HepG2 (cell line): ENCODE results near the gene LRRC8E. TPM values are rescaled to one million over a fixed set of nuclear protein-coding genes. Genes with fewer than 3 reads are reported as not detected.

Source experiments
- ATAC-seq: fragments of 200-7000 bp; cut with Tn5 transposase; 3 replicates; pipeline ENCODE4 v1.9.1; 2020; ENCODE audit warnings: mild to moderate bottlenecking, moderate library complexity
- BruUV-seq: library from RNA; stranded (reverse); fragments of 400-500 nt; replicated peaks from 2 replicates; lab custom pipeline; 2021; lab: Mats Ljungman, UMichigan
- CTCF ChIA-PET: fragments of 300-600 bp; formaldehyde crosslinking; extraction: SDS; loops from one replicate; lab custom pipeline; 2021; ENCODE audit warnings: low total read pairs, inconsistent platforms, low intra/inter-chr PET ratio; lab: Yijun Ruan, JAX
- POLR2A ChIA-PET: fragments of 350-600 bp; sonication (Branson Sonifier 250); formaldehyde crosslinking; loops from one replicate; lab custom pipeline; 2020; ENCODE audit warnings: antibody characterized with exemption, inconsistent platforms; lab: Yijun Ruan, JAX
- DNase-seq: peaks from one replicate; pipeline ENCODE4 v3.0.0-alpha.2; 2015; ENCODE audit warnings: low spot score
- FAIRE-seq: peaks from 3 replicates; lab custom pipeline; 2011; peaks lifted over from hg19 to GRCh38; lab: Jason Lieb, UNC
- H2AFZ ChIP-seq: one replicate; pipeline ENCODE4 v1.6.1; 2011; ENCODE audit warnings: low read length, inconsistent platforms
- H3K27ac ChIP-seq: fragments of 300-600 bp; 3 replicates; pipeline ENCODE4 v1.8.0; 2011; ENCODE audit warnings: mixed run types, mild to moderate bottlenecking, mixed read lengths, low read length, inconsistent platforms; ENCODE audit not compliant: insufficient read depth; ENCODE audit errors: extremely low read length
- H3K27me3 ChIP-seq, 2 experiments: fragments of 200-600 bp in 1 of 2; 2 replicates in 1 of 2; 3 replicates in 1 of 2; pipeline versions ENCODE4 v1.6.0 to v1.8.0; 2011; ENCODE audit warnings: low read length in 2 of 2, mild to moderate bottlenecking in 2 of 2, moderate library complexity in 2 of 2, inconsistent platforms in 1 of 2; ENCODE audit not compliant: insufficient read depth in 2 of 2, control insufficient read depth in 1 of 2
- H3K36me3 ChIP-seq, 2 experiments: fragments of 200-600 bp in 1 of 2; replicated peaks in 1 of 2; 2 replicates in 1 of 2; 3 replicates in 1 of 2; pipeline versions ENCODE4 v1.5.1 to v1.8.0; 2011; ENCODE audit warnings: low read length in 2 of 2, inconsistent platforms in 1 of 2; ENCODE audit not compliant: insufficient read depth in 2 of 2, control insufficient read depth in 1 of 2
- H3K4me1 ChIP-seq: 2 replicates; pipeline ENCODE4 v1.5.1; 2012; ENCODE audit warnings: low read length, inconsistent platforms; ENCODE audit not compliant: insufficient read depth
- H3K4me2 ChIP-seq: 2 replicates; pipeline ENCODE4 v1.6.0; 2011; ENCODE audit warnings: low read depth, low read length, inconsistent platforms
- H3K4me3 ChIP-seq, 3 experiments: fragments of 200-600 bp in 1 of 3; sonication (generic), shearing (Covaris generic) in 1 of 3; replicated peaks in 1 of 3; 2 replicates each; pipeline ENCODE4 v1.5.1; 2011 to 2016; ENCODE audit warnings: low read length in 3 of 3, inconsistent platforms in 2 of 3, low read depth in 2 of 3, mild to moderate bottlenecking in 2 of 3, control low read depth in 1 of 3, mixed read lengths in 1 of 3; ENCODE audit not compliant: insufficient read depth in 1 of 3
- H3K79me2 ChIP-seq: one replicate; pipeline ENCODE4 v1.6.1; 2011; ENCODE audit warnings: low read length, inconsistent platforms; ENCODE audit not compliant: insufficient read depth
- H3K9ac ChIP-seq: 2 replicates; pipeline ENCODE4 v1.6.0; 2011; ENCODE audit warnings: mild to moderate bottlenecking, low read depth, low read length, inconsistent platforms; ENCODE audit not compliant: insufficient read depth
- H3K9me3 ChIP-seq: 2 replicates; pipeline ENCODE4 v1.5.1; 2012; ENCODE audit warnings: mild to moderate bottlenecking, low read length
- H4K20me1 ChIP-seq: 2 replicates; pipeline ENCODE4 v1.6.0; 2011; ENCODE audit warnings: inconsistent platforms, mild to moderate bottlenecking, low read length, moderate library complexity; ENCODE audit not compliant: insufficient read depth
- AGO2 ChIP-seq: fragments of 200-400 bp; formaldehyde crosslinking; optimal IDR thresholded peaks from 2 replicates; pipeline ENCODE3; 2017; ENCODE audit warnings: mild to moderate bottlenecking, low read depth, low read length, moderate library complexity
- ARID2 ChIP-seq: sonication (generic); formaldehyde crosslinking; IDR thresholded peaks from 2 replicates; pipeline ENCODE4 v1.8.1; 2022; ENCODE audit warnings: mild to moderate bottlenecking, missing genetic modification reagents, borderline replicate concordance
- CAMTA2 ChIP-seq: sonication (generic); formaldehyde crosslinking; IDR thresholded peaks from 2 replicates; pipeline ENCODE4 v1.4.0; 2020; ENCODE audit warnings: mild to moderate bottlenecking, missing genetic modification reagents, borderline replicate concordance
- CREB1 ChIP-seq, 2 experiments: fragments of 450-650 bp in 1 of 2; IDR thresholded peaks; 2 replicates each; pipeline ENCODE4 v1.6.1; 2016 to 2017; ENCODE audit warnings: control low read depth in 1 of 2, mild to moderate bottlenecking in 1 of 2, missing compliant biosample characterization in 1 of 2, missing genetic modification characterization in 1 of 2
- FOXJ3 ChIP-seq: sonication (generic); formaldehyde crosslinking; IDR thresholded peaks from 2 replicates; pipeline ENCODE4 v1.4.0; 2020; ENCODE audit warnings: missing genetic modification reagents, mild to moderate bottlenecking, borderline replicate concordance
- SMAD3 ChIP-seq: sonication (generic); formaldehyde crosslinking; IDR thresholded peaks from 2 replicates; pipeline ENCODE4 v1.4.0; 2020; ENCODE audit warnings: missing genetic modification reagents
- SP5 ChIP-seq: IDR thresholded peaks from 2 replicates; pipeline ENCODE4 v1.6.1; 2016; ENCODE audit warnings: low read depth, borderline replicate concordance
- ZMYM4 ChIP-seq: sonication (generic); formaldehyde crosslinking; IDR thresholded peaks from 2 replicates; pipeline ENCODE4 v1.8.1; 2023; ENCODE audit warnings: mild to moderate bottlenecking, missing genetic modification reagents
- ZNF251 ChIP-seq: sonication (generic); formaldehyde crosslinking; IDR thresholded peaks from 2 replicates; pipeline ENCODE4 v1.9.0; 2021; ENCODE audit warnings: mild to moderate bottlenecking, missing genetic modification reagents
- WGBS: methylation state at CpG from one replicate; pipeline ENCODE4 v1.1.6; 2017; ENCODE audit warnings: low lambda C conversion rate; 5-methylcytosine and 5-hydroxymethylcytosine counted together
- in situ Hi-C: cut with HindIII; loops from 2 replicates; pipeline ENCODE4 v1.10.0; 2017; ENCODE audit warnings: low pct_unique_long_range_greater_than_20kb; ENCODE audit not compliant: extremely low pct_ligation_motif_present
- intact Hi-C: fragments of 100-400 bp; cut with micrococcal nuclease; formaldehyde crosslinking; loops from one replicate; pipeline ENCODE4 v1.10.0; 2022; ENCODE audit not compliant: unreplicated experiment
- polyA plus RNA-seq, 8 experiments: library from polyadenylated mRNA; depleted of rRNA in 3 of 8; stranded (reverse) in 7 of 8; unstranded in 1 of 8; fragments of >200 nt; fragmentation: Illumina TruSeq in 4 of 8; extraction: Trizol in 4 of 8; gene quantifications; 2 replicates each; pipeline versions ENCODE4 v1.2.1 to v1.2.3, GENCODE V29; 2011 to 2016; ENCODE audit warnings: low read depth in 4 of 8, missing spikeins in 1 of 8, mixed read lengths in 1 of 8; ENCODE audit not compliant: insufficient read depth in 1 of 8
- total RNA-seq, 5 experiments: library from RNA; depleted of rRNA; stranded (reverse); fragments of >200 nt; fragmentation: Illumina TruSeq; extraction: Trizol; gene quantifications; 2 replicates each; pipeline ENCODE4 v1.2.3, GENCODE V29; 2016; ENCODE audit warnings: low read depth in 1 of 5
- TF ChIP-seq, protein P1 (sequence below): sonication (generic); formaldehyde crosslinking; IDR thresholded peaks from 2 replicates; pipeline ENCODE4 v1.8.1; 2023; ENCODE audit warnings: mild to moderate bottlenecking, missing genetic modification reagents
- TF ChIP-seq, protein P2 (sequence below): sonication (generic); formaldehyde crosslinking; IDR thresholded peaks from 2 replicates; pipeline ENCODE4 v1.4.0; 2020; ENCODE audit warnings: mild to moderate bottlenecking, missing genetic modification reagents
- TF ChIP-seq, protein P3 (sequence below): IDR thresholded peaks from 2 replicates; pipeline ENCODE4 v1.6.1; 2016; ENCODE audit warnings: low read depth, borderline replicate concordance

LRRC8E gene
- total and polyA plus RNA-seq, 2 of the 13 experiments (the other 11 are each of a cell fraction or from before 2014, with no cell fraction given): 8.0 to 10.3 TPM

DNA sequence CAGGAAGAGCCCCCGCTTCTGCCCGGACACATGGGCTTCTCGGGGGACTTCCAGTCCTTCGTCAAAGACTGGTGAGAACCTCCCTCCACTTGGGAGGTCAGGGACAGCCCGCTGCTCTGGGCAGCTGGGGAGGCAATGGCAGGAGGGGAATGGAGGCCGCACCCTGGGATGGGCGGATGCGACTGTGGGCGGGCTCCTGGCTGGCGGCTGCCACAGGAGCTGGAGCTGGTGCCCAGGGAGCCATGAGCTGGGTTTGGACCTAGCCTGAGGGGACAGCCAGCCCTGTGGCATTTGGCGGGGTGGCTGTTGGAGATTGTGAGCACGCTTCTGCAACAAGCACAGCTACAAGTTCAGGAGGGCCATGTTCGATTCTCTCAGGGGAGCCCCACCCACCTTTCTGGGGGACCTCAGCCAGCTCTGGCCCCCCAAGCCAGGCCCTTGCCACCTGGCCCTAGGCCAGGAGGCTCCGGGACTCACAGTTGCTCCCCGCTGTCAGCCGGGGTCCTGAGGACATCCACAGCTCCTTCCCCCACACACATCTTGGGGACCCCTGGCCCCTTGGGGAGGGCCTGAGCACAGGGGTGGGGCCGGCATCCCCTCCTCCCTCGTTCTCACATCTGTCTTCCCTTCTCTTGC lies 23.3 kb downstream of the LRRC8E start:
- intact Hi-C loops: no loop called here
- ChIA-PET POLR2A (interaction anchor here (1.9 to 2.6 kb wide), 2 partner anchors 8 to 9 kb away, joined by 6 to 8 read pairs; partner anchors contain the start of genes MAP2K7 and SNAPC2), CTCF (no interaction called here)
- H3K4me1 ChIP-seq: peaks cover 11% of the 10 kb centered on the region
- no peaks in the 10 kb centered on the region for H3K27me3 ChIP-seq
- BruUV-seq: no TSS peak
- 96% methylated on average over 7 of the region's 18 CpGs for WGBS
- no peak overlapping the region for H3K4me2 ChIP-seq
- no peak overlapping the region for H3K4me3 ChIP-seq
- peaks cover 2% of the 10 kb centered on the region for H3K79me2 ChIP-seq
- FAIRE-seq (no peak), DNase-seq (no peak)
- peaks cover 4 to 20% of the 10 kb centered on the region in 2 experiments; a peak in 3 of 5 replicates for H3K36me3 ChIP-seq
- no peaks in the 10 kb centered on the region for H3K9me3 ChIP-seq
- TF ChIP-seq AGO2: peak; percentile 61
- TF ChIP-seq, protein P1, sequence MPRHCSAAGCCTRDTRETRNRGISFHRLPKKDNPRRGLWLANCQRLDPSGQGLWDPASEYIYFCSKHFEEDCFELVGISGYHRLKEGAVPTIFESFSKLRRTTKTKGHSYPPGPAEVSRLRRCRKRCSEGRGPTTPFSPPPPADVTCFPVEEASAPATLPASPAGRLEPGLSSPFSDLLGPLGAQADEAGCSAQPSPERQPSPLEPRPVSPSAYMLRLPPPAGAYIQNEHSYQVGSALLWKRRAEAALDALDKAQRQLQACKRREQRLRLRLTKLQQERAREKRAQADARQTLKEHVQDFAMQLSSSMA (CRISPR knock-in tag): no peak
- TF ChIP-seq, all 625 proteins: peak for 1
- Histone ChIP-seq H2AFZ (no peak overlapping the region), H3K27ac (no peak overlapping the region), H3K9ac (no peak overlapping the region), H4K20me1 (peaks cover 3% of the 10 kb centered on the region; the same call in 1 of the 2 replicates)
- ATAC-seq: no peak
- in situ Hi-C loops: no loop called here

DNA sequence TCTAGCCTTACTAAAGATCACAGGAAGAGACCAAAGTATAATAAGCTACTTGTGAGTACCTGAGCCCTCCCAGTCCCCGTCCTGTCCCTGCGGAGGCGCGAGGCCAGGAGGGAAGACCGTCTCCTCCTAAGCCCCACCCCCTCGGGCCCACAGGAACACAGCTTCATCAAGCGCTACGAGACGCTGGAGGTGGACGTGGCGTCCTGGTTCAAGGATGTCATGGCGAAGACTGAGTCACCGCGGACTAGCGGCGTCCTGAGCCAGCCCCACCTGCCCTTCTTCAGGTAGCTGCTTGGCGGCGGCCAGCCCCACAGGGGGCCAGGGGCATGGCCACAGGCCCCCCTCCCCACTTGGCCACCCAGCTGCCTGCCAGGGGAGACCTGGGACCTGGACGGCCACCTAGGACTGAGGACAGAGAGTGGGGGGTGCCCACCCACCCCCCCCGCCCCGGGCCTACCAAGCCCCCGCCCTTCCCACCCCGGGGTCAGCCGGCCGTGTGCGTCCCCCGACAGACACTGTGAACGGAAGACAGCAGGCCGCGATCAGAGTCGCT lies 23.9 kb downstream of the LRRC8E start:
- Histone ChIP-seq H4K20me1 (peaks cover 3% of the 10 kb centered on the region; the same call in 1 of the 2 replicates), H3K9me3 (no peaks in the 10 kb centered on the region), H3K9ac (no peak overlapping the region), H3K27ac (no peak overlapping the region), H3K4me1 (peaks cover 16% of the 10 kb centered on the region), H2AFZ (no peak overlapping the region), H3K4me3 (no peak overlapping the region), H3K79me2 (no peaks in the 10 kb centered on the region), H3K36me3 (peaks cover 4 to 20% of the 10 kb centered on the region in 2 experiments; a peak in 3 of 5 replicates), H3K27me3 (no peaks in the 10 kb centered on the region), H3K4me2 (no peak overlapping the region)
- ATAC-seq (no peak), DNase-seq (no peak), FAIRE-seq (no peak)
- ChIA-PET POLR2A (interaction anchor here (1.9 to 2.6 kb wide), 2 partner anchors 8 to 9 kb away, joined by 6 to 8 read pairs; partner anchors contain the start of genes MAP2K7 and SNAPC2), CTCF (no interaction called here)
- BruUV-seq: no TSS peak
- intact Hi-C loops: no loop called here
- WGBS: 97% methylated on average over 11 of the region's 31 CpGs
- TF ChIP-seq CAMTA2 (CRISPR knock-in tag) (no peak), CREB1 (IDR thresholded peaks at IDR 0.05) (no peak), CREB1 (CRISPR knock-in tag; IDR thresholded peaks at IDR 0.05) (no peak), ZMYM4 (CRISPR knock-in tag) (no peak), FOXJ3 (CRISPR knock-in tag) (no peak), ZNF251 (CRISPR knock-in tag) (no peak), SMAD3 (CRISPR knock-in tag) (no peak), SP5 (CRISPR knock-in tag) (no peak), ARID2 (CRISPR knock-in tag) (no peak)
- TF ChIP-seq, protein P2, sequence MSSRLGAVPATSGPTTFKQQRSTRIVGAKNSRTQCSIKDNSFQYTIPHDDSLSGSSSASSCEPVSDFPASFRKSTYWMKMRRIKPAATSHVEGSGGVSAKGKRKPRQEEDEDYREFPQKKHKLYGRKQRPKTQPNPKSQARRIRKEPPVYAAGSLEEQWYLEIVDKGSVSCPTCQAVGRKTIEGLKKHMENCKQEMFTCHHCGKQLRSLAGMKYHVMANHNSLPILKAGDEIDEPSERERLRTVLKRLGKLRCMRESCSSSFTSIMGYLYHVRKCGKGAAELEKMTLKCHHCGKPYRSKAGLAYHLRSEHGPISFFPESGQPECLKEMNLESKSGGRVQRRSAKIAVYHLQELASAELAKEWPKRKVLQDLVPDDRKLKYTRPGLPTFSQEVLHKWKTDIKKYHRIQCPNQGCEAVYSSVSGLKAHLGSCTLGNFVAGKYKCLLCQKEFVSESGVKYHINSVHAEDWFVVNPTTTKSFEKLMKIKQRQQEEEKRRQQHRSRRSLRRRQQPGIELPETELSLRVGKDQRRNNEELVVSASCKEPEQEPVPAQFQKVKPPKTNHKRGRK: no peak
- TF ChIP-seq, protein P3, sequence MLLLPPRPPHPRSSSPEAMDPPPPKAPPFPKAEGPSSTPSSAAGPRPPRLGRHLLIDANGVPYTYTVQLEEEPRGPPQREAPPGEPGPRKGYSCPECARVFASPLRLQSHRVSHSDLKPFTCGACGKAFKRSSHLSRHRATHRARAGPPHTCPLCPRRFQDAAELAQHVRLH: no peak
- in situ Hi-C loops: no loop called here
